ENCODE data around the gene LSAMP. TPM values are rescaled to one million over a fixed set of nuclear protein-coding genes. Genes with fewer than 3 reads are reported as not detected.

The LSAMP gene
- total RNA-seq, 1 experiment from 2014 or later, result not detected

DNA sequence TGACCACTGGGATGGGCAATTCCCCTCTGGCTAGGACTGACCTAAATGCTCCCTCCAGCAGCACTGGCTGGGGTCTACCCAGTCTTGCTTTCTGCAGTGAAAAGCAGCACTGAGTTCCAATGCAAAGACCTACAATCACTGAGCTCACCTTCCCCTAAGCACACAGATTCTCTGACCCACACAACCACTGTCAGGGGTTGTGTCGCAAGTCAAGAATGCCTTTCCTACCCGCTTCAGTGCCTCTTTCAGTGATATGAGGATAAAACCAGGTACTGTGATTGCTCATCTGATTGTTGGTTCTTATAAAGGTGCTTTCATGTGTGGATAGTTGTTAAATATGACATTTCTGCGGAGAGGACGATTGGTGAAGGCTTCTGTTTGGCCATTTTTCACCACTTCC is 476.4 kb downstream of the LSAMP start:
- ChIA-PET CTCF (interaction anchor here (0.6 to 0.7 kb wide), 2 partner anchors 869 to 1726 kb away, joined by 3 read pairs; no protein-coding TSS in a partner anchor), POLR2A (no interaction called here)
- Mint-ChIP-seq H3K27me3 (ENCODE audit: insufficient read depth, unreplicated experiment) (no peaks in the 10 kb centered on the region), H3K36me3 (ENCODE audit: insufficient read depth, unreplicated experiment) (no peaks in the 10 kb centered on the region), H3K4me3 (ENCODE audit: unreplicated experiment) (no peak overlapping the region), H3K27ac (ENCODE audit: low read depth, unreplicated experiment) (no peak overlapping the region), H3K9me3 (ENCODE audit: unreplicated experiment) (no peaks in the 10 kb centered on the region), H3K4me1 (ENCODE audit: insufficient read depth, unreplicated experiment) (no peaks in the 10 kb centered on the region)
- TF ChIP-seq, protein P1, sequence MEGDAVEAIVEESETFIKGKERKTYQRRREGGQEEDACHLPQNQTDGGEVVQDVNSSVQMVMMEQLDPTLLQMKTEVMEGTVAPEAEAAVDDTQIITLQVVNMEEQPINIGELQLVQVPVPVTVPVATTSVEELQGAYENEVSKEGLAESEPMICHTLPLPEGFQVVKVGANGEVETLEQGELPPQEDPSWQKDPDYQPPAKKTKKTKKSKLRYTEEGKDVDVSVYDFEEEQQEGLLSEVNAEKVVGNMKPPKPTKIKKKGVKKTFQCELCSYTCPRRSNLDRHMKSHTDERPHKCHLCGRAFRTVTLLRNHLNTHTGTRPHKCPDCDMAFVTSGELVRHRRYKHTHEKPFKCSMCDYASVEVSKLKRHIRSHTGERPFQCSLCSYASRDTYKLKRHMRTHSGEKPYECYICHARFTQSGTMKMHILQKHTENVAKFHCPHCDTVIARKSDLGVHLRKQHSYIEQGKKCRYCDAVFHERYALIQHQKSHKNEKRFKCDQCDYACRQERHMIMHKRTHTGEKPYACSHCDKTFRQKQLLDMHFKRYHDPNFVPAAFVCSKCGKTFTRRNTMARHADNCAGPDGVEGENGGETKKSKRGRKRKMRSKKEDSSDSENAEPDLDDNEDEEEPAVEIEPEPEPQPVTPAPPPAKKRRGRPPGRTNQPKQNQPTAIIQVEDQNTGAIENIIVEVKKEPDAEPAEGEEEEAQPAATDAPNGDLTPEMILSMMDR (IDR thresholded peaks at IDR 0.05; ENCODE audit: unreplicated experiment), result no peak
- DNase-seq (ENCODE audit: unreplicated experiment), result no peak
- BruUV-seq (replicated peaks), result no TSS peak
- intact Hi-C loops (cut with micrococcal nuclease), result no loop called here

DNA sequence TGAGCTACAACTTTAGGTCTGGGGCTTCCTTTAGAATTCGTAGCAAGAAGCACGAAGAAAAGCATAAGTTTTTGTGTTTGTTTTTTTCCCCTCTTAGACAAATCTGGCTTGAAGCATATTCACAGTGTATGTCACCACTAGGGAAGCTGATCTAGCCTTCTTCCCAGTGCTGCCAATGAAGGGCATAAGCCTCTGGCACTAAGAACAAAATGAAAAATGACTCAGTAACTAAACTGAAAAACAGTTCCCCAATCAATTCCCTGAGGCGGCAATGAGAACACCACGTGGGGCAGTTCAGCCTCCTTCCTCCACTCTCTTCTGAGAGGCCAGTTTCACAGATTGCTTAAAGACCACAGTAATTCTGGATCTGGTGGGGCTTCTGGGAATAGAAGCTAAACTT is 483.9 kb downstream of the LSAMP start:
- Mint-ChIP-seq H3K27ac (ENCODE audit: low read depth, unreplicated experiment) (no peak overlapping the region), H3K4me1 (ENCODE audit: insufficient read depth, unreplicated experiment) (no peaks in the 10 kb centered on the region), H3K27me3 (ENCODE audit: insufficient read depth, unreplicated experiment) (no peaks in the 10 kb centered on the region), H3K36me3 (ENCODE audit: insufficient read depth, unreplicated experiment) (no peaks in the 10 kb centered on the region), H3K9me3 (ENCODE audit: unreplicated experiment) (no peaks in the 10 kb centered on the region), H3K4me3 (ENCODE audit: unreplicated experiment) (no peak overlapping the region)
- POLR2A ChIA-PET, result interaction anchor here (0.6 to 0.7 kb wide), 2 partner anchors 67 to 102 kb away, joined by 3 read pairs; no protein-coding TSS in a partner anchor
- BruUV-seq (replicated peaks), result no TSS peak
- intact Hi-C loops (cut with micrococcal nuclease), result no loop called here
- TF ChIP-seq, protein P1 (IDR thresholded peaks at IDR 0.05; ENCODE audit: unreplicated experiment), result no peak
- no peak for DNase-seq (ENCODE audit: unreplicated experiment)
- CTCF ChIA-PET, result no interaction called here

DNA sequence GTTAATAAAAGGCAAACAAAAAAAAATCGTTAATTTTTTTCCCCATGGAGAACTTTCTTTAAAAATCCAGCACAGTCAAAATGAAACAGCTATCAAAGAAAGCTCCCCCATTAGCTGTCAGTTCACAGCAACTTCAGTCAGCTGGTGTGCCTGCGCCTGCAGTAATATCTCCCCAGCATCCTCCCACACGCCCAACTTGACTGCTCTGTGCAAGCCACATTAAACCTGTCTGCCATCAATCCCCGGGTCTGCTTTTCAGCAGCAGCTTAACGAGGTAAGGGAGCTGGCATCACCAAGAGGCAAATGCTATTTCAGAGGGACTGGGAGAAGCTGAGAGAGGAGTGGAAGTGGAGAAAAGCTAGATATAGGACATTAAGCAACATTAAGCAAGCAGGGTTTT is 484.5 kb downstream of the LSAMP start:
- POLR2A ChIA-PET, result interaction anchor here (0.6 to 0.7 kb wide), 2 partner anchors 67 to 102 kb away, joined by 3 read pairs; no protein-coding TSS in a partner anchor
- no peaks in the 10 kb centered on the region for H3K9me3 Mint-ChIP-seq (ENCODE audit: unreplicated experiment)
- no peaks in the 10 kb centered on the region for H3K4me1 Mint-ChIP-seq (ENCODE audit: insufficient read depth, unreplicated experiment)
- no peaks in the 10 kb centered on the region for H3K27me3 Mint-ChIP-seq (ENCODE audit: insufficient read depth, unreplicated experiment)
- H3K27ac Mint-ChIP-seq (ENCODE audit: low read depth, unreplicated experiment), result no peak overlapping the region
- intact Hi-C loops (cut with micrococcal nuclease), result no loop called here
- TF ChIP-seq, protein P1 (IDR thresholded peaks at IDR 0.05; ENCODE audit: unreplicated experiment), result no peak
- no peaks in the 10 kb centered on the region for H3K36me3 Mint-ChIP-seq (ENCODE audit: insufficient read depth, unreplicated experiment)
- no peak for DNase-seq (ENCODE audit: unreplicated experiment)
- BruUV-seq (replicated peaks), result no TSS peak
- no peak overlapping the region for H3K4me3 Mint-ChIP-seq (ENCODE audit: unreplicated experiment)
- CTCF ChIA-PET, result interaction anchor here (0.6 kb wide), 1 partner anchor 1377 kb away, joined by 3 read pairs; no protein-coding TSS in a partner anchor

DNA sequence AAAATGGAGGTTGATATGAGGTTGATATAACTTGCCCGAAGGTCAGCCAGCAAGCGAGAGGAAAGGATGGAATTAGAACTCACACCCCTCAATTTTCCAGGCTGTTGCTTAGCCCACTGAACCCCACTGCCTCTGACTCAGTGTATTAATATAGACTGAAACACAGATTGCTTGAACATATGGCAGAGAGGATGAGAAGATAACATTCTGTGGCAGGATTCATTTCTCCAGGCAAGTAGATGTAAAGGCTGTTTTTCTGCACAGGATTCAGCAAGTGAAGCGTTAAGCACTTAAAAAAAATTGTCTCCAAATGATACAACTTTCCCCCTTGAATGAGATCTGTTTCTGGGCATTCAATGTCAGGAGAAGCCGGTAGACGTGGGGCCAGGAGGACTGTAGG is 486.8 kb downstream of the LSAMP start:
- H3K27me3 Mint-ChIP-seq (ENCODE audit: insufficient read depth, unreplicated experiment), result no peaks in the 10 kb centered on the region
- no peak overlapping the region for H3K27ac Mint-ChIP-seq (ENCODE audit: low read depth, unreplicated experiment)
- intact Hi-C loops (cut with micrococcal nuclease), result no loop called here
- no peaks in the 10 kb centered on the region for H3K9me3 Mint-ChIP-seq (ENCODE audit: unreplicated experiment)
- TF ChIP-seq, protein P1 (IDR thresholded peaks at IDR 0.05; ENCODE audit: unreplicated experiment), result no peak
- no peak for DNase-seq (ENCODE audit: unreplicated experiment)
- no peaks in the 10 kb centered on the region for H3K4me1 Mint-ChIP-seq (ENCODE audit: insufficient read depth, unreplicated experiment)
- POLR2A ChIA-PET, result no interaction called here
- no peak overlapping the region for H3K4me3 Mint-ChIP-seq (ENCODE audit: unreplicated experiment)
- BruUV-seq (replicated peaks), result no TSS peak
- CTCF ChIA-PET, result no interaction called here
- H3K36me3 Mint-ChIP-seq (ENCODE audit: insufficient read depth, unreplicated experiment), result no peaks in the 10 kb centered on the region

Measured in MCF 10A (cell line).